Sciatic nerve (tissue), 2 donors: ENCODE data around the gene YTHDF1. TPM values are rescaled to one million over a fixed set of nuclear protein-coding genes. Genes with fewer than 3 reads are reported as not detected.
A peak's percentile ranks its signal among the peaks of the same experiment; 100 is the strongest.

Experiments used
- ATAC-seq: fragments of 200-7000 bp; cut with Tn5 transposase; one replicate; pipeline ENCODE4 v1.9.1; 2020; ENCODE audit warnings: mild to moderate bottlenecking, moderate library complexity
- DNase-seq: peaks from one replicate; pipeline ENCODE4 v3.0.0-alpha.2; 2020; ENCODE audit warnings: low spot score
- intact Hi-C: fragments of 100-400 bp; cut with DNase I; formaldehyde crosslinking; loops from one replicate; pipeline ENCODE4 v1.14.2; 2022
- total RNA-seq: library from RNA; stranded (reverse); fragmentation: NEBNext Ultra II Directional; extraction: Animal tissue kit (Norgen Biotek cat#: 25700); gene quantifications from one replicate; pipeline ENCODE4 v1.2.1, GENCODE V29; 2021
- donor health status: DM: no; HTN: no; CAD: no.
- donor health status: DM: no; HTN: no; CAD: no.

The YTHDF1 gene
- total RNA-seq, 1 donor from 2014 or later: 32.1 TPM

GRCh38 chr20:63216849-63217471, 1.0 kb upstream of the YTHDF1 start:
- no peak for ATAC-seq
- intact Hi-C loops: no loop called here
- no peak for DNase-seq

- intact Hi-C loops: no loop called here
- DNase-seq (no peak), ATAC-seq (no peak)
Observed at GRCh38 chr20:63215101-63216040, 560 bp downstream of the YTHDF1 start.

GRCh38 chr20:63214514-63214913, 1.4 kb downstream of the YTHDF1 start:
- DNase-seq: no peak
- intact Hi-C loops: no loop called here
- no peak for ATAC-seq

GRCh38 chr20:63212792-63213191, 3.1 kb downstream of the YTHDF1 start:
- intact Hi-C loops: no loop called here
- DNase-seq (no peak), ATAC-seq (no peak)

- ATAC-seq (no peak), DNase-seq (no peak)
- intact Hi-C loops: no loop called here
Observed at GRCh38 chr20:63212393-63212730, 3.6 kb downstream of the YTHDF1 start.

GRCh38 chr20:63210011-63210605, 5.8 kb downstream of the YTHDF1 start:
- ATAC-seq: no peak
- no peak for DNase-seq
- intact Hi-C loops: no loop called here

- intact Hi-C loops: no loop called here
- ATAC-seq (peak; percentile 15), DNase-seq (no peak)
Observed at GRCh38 chr20:63208346-63208909, 7.5 kb downstream of the YTHDF1 start.

- intact Hi-C loops: no loop called here
- ATAC-seq (no peak), DNase-seq (no peak)
Observed at GRCh38 chr20:63206878-63207277, 9.1 kb downstream of the YTHDF1 start.

- DNase-seq (no peak), ATAC-seq (no peak)
- intact Hi-C loops: no loop called here
Observed at GRCh38 chr20:63205896-63206295, 10.0 kb downstream of the YTHDF1 start.

GRCh38 chr20:63204362-63204761, 11.6 kb downstream of the YTHDF1 start:
- intact Hi-C loops: no loop called here
- DNase-seq (no peak), ATAC-seq (no peak)

- ATAC-seq: no peak
- intact Hi-C loops: no loop called here
- DNase-seq: no peak
Observed at GRCh38 chr20:63202811-63203526, 13.0 kb downstream of the YTHDF1 start.

- intact Hi-C loops: no loop called here
- ATAC-seq (no peak), DNase-seq (no peak)
Observed at GRCh38 chr20:63202021-63202420, 13.9 kb downstream of the YTHDF1 start.

GRCh38 chr20:63198606-63199005, 17.3 kb downstream of the YTHDF1 start:
- ATAC-seq: no peak

GRCh38 chr20:63196768-63197470, 19.0 kb downstream of the YTHDF1 start:
- no peak for DNase-seq
- no peak for ATAC-seq
- intact Hi-C loops: loop anchor here (5.0 kb wide), 1 partner anchor 1945 kb away; the partner anchor contains the start of gene CDH4

More at GRCh38 chr20:63198606-63199005, 17.3 kb downstream of the YTHDF1 start:
- intact Hi-C loops: loop anchor here (5.0 kb wide), 1 partner anchor 1946 kb away; the partner anchor contains the start of gene CDH4
- DNase-seq: no peak

- intact Hi-C loops: loop anchor here (5.0 kb wide), 1 partner anchor 1942 kb away; the partner anchor contains the start of gene CDH4
- ATAC-seq (no peak), DNase-seq (no peak)
Observed at GRCh38 chr20:63194797-63195173, 21.1 kb downstream of the YTHDF1 start.

GRCh38 chr20:63194007-63194796, 21.7 kb downstream of the YTHDF1 start:
- no peak for ATAC-seq
- intact Hi-C loops: no loop called here
- no peak for DNase-seq

GRCh38 chr20:63192721-63193120, 23.2 kb downstream of the YTHDF1 start:
- ATAC-seq: no peak
- intact Hi-C loops: no loop called here

GRCh38 chr20:63191400-63191799, 24.5 kb downstream of the YTHDF1 start:
- intact Hi-C loops: no loop called here
- no peak for ATAC-seq
- DNase-seq: no peak

More at GRCh38 chr20:63192721-63193120, 23.2 kb downstream of the YTHDF1 start:
- no peak for DNase-seq
